Effector memory CD8-positive, alpha-beta T cell (primary cell): ENCODE measurements around the gene APOC1.
A peak's percentile ranks its signal among the peaks of the same experiment; 100 is the strongest.
"Not testable (repeated sequence)": the region's sequence is repeated elsewhere in the genome, so short reads cannot be mapped to it uniquely, and the experiment has no call there.

Experiments
- ATAC-seq: fragments of 150-1000 bp; cut with Tn5 transposase; replicated peaks from 2 replicates; pipeline ENCODE4 v1.10.0; 2021; ENCODE audit warnings: mild to moderate bottlenecking, moderate library complexity
- DNase-seq, 3 experiments: peaks; one replicate each; pipeline ENCODE4 v3.0.0; 2021
- H3K27ac Mint-ChIP-seq, 2 donors: one replicate each; pipeline ENCODE4 v1.8.0; 2022; ENCODE audit warnings: mild to moderate bottlenecking in 2 of 2, mixed read lengths in 2 of 2, moderate library complexity in 2 of 2
- H3K27me3 Mint-ChIP-seq, 2 donors: one replicate each; pipeline ENCODE4 v1.8.0; 2022; ENCODE audit warnings: mixed read lengths in 2 of 2
- H3K36me3 Mint-ChIP-seq: one replicate; pipeline ENCODE4 v1.8.0; 2022; ENCODE audit warnings: mild to moderate bottlenecking, moderate library complexity, mixed read lengths; ENCODE audit not compliant: insufficient read depth
- H3K4me1 Mint-ChIP-seq, 2 donors: one replicate each; pipeline ENCODE4 v1.8.0; 2022; ENCODE audit warnings: low read depth in 2 of 2, mixed read lengths in 2 of 2
- H3K4me3 Mint-ChIP-seq, 2 donors: one replicate each; pipeline ENCODE4 v1.8.0; 2022; ENCODE audit warnings: mild to moderate bottlenecking in 2 of 2, mixed read lengths in 2 of 2, moderate library complexity in 2 of 2
- H3K9me3 Mint-ChIP-seq, 2 donors: one replicate each; pipeline ENCODE4 v1.8.0; 2022; ENCODE audit warnings: mixed read lengths in 2 of 2

The APOC1 gene

GRCh38 chr19:44879309-44880065 is 34.9 kb upstream of the APOC1 start:
- Mint-ChIP-seq H3K36me3 (peaks cover 3% of the 10 kb centered on the region), H3K9me3 (no peaks in the 10 kb centered on the region), H3K27me3 (peaks cover 37 to 41% of the 10 kb centered on the region in 2 donors), H3K4me1 (peaks cover 0 to 11% of the 10 kb centered on the region in 2 donors), H3K27ac (no peak overlapping the region), H3K4me3 (no peak overlapping the region)
- ATAC-seq (no peak), DNase-seq (no peak)

- H3K36me3 Mint-ChIP-seq, result no peaks in the 10 kb centered on the region
- H3K27ac Mint-ChIP-seq, result no peak overlapping the region
- peaks cover 27 to 30% of the 10 kb centered on the region in 2 donors for H3K27me3 Mint-ChIP-seq
- no peaks in the 10 kb centered on the region for H3K9me3 Mint-ChIP-seq
- no peak overlapping the region for H3K4me3 Mint-ChIP-seq
- ATAC-seq (no peak), DNase-seq (no peak)
- H3K4me1 Mint-ChIP-seq, result peaks cover 0 to 5% of the 10 kb centered on the region in 2 donors
Observed at GRCh38 chr19:44882063-44882462, 32.3 kb upstream of the APOC1 start.

- not testable (repeated sequence) for H3K4me1 Mint-ChIP-seq, ATAC-seq, H3K9me3 Mint-ChIP-seq, DNase-seq, H3K36me3 Mint-ChIP-seq, H3K4me3 Mint-ChIP-seq, H3K27ac Mint-ChIP-seq
- peaks cover 27 to 30% of the 10 kb centered on the region in 2 donors for H3K27me3 Mint-ChIP-seq
Observed at GRCh38 chr19:44882619-44883397, 31.6 kb upstream of the APOC1 start.

GRCh38 chr19:44883922-44884321 is 30.5 kb upstream of the APOC1 start:
- Mint-ChIP-seq H3K36me3 (no peaks in the 10 kb centered on the region), H3K27me3 (peaks cover 25 to 27% of the 10 kb centered on the region in 2 donors), H3K27ac (no peak overlapping the region), H3K4me3 (no peak overlapping the region), H3K9me3 (no peaks in the 10 kb centered on the region), H3K4me1 (peaks cover 0 to 2% of the 10 kb centered on the region in 2 donors)
- ATAC-seq (no peak), DNase-seq (no peak)

- DNase-seq (no peak), ATAC-seq (no peak)
- no peak overlapping the region for H3K4me3 Mint-ChIP-seq
- H3K36me3 Mint-ChIP-seq, result no peaks in the 10 kb centered on the region
- peaks cover 0 to 4% of the 10 kb centered on the region in 2 donors for H3K4me1 Mint-ChIP-seq
- H3K9me3 Mint-ChIP-seq, result no peaks in the 10 kb centered on the region
- peaks cover 19 to 25% of the 10 kb centered on the region in 2 donors for H3K27me3 Mint-ChIP-seq
- no peak overlapping the region for H3K27ac Mint-ChIP-seq
Observed at GRCh38 chr19:44884566-44884965, 29.8 kb upstream of the APOC1 start.

GRCh38 chr19:44886141-44886540 is 28.3 kb upstream of the APOC1 start:
- peaks cover 12 to 19% of the 10 kb centered on the region in 2 donors for H3K27me3 Mint-ChIP-seq
- H3K4me1 Mint-ChIP-seq, result peaks cover 5 to 7% of the 10 kb centered on the region in 2 donors
- H3K27ac Mint-ChIP-seq, result peak overlapping the region in 1 of 2 donors; percentile 29
- H3K4me3 Mint-ChIP-seq, result no peak overlapping the region
- H3K9me3 Mint-ChIP-seq, result no peaks in the 10 kb centered on the region
- DNase-seq, result no peak
- no peak for ATAC-seq
- peaks cover 12% of the 10 kb centered on the region for H3K36me3 Mint-ChIP-seq

GRCh38 chr19:44887648-44888047 is 26.8 kb upstream of the APOC1 start:
- peaks cover 15 to 18% of the 10 kb centered on the region in 2 donors for H3K4me1 Mint-ChIP-seq
- H3K36me3 Mint-ChIP-seq, result peaks cover 14% of the 10 kb centered on the region
- no peak for DNase-seq
- H3K4me3 Mint-ChIP-seq, result no peak overlapping the region
- no peaks in the 10 kb centered on the region for H3K9me3 Mint-ChIP-seq
- H3K27ac Mint-ChIP-seq, result no peak overlapping the region
- ATAC-seq, result no peak
- H3K27me3 Mint-ChIP-seq, result peaks cover 0 to 7% of the 10 kb centered on the region in 2 donors

GRCh38 chr19:44888335-44888734 is 26.1 kb upstream of the APOC1 start:
- not testable (repeated sequence) for H3K9me3 Mint-ChIP-seq, ATAC-seq, H3K27me3 Mint-ChIP-seq, H3K4me3 Mint-ChIP-seq, DNase-seq, H3K27ac Mint-ChIP-seq
- Mint-ChIP-seq H3K4me1 (peaks cover 18 to 22% of the 10 kb centered on the region in 2 donors), H3K36me3 (peaks cover 18% of the 10 kb centered on the region)

GRCh38 chr19:44889830-44890365 is 24.5 kb upstream of the APOC1 start:
- peak overlapping the region; percentile 89 to 94 for H3K27ac Mint-ChIP-seq
- H3K9me3 Mint-ChIP-seq, result no peaks in the 10 kb centered on the region
- DNase-seq (no peak), ATAC-seq (no peak)
- peak overlapping the region; percentile 72 to 86 for H3K4me3 Mint-ChIP-seq
- no peaks in the 10 kb centered on the region for H3K27me3 Mint-ChIP-seq
- peaks cover 22 to 26% of the 10 kb centered on the region in 2 donors for H3K4me1 Mint-ChIP-seq
- H3K36me3 Mint-ChIP-seq, result peaks cover 25% of the 10 kb centered on the region

GRCh38 chr19:44890366-44891015 is 23.9 kb upstream of the APOC1 start:
- DNase-seq (peak; percentile 99 to 100 (median 100)), ATAC-seq (peak; percentile 77)
- Mint-ChIP-seq H3K4me1 (peaks cover 24 to 26% of the 10 kb centered on the region in 2 donors), H3K36me3 (peaks cover 25% of the 10 kb centered on the region), H3K27ac (peak overlapping the region; percentile 89 to 94), H3K4me3 (peak overlapping the region; percentile 72 to 86), H3K9me3 (no peaks in the 10 kb centered on the region), H3K27me3 (no peaks in the 10 kb centered on the region)

GRCh38 chr19:44891016-44891882 is 23.2 kb upstream of the APOC1 start, which contains the start of gene TOMM40:
Gene TOMM40, plus strand, starts transcription at chr19:44891254. Its CDS starts 162 bp downstream, at chr19:44891416.
- H3K4me1 Mint-ChIP-seq, result peaks cover 26 to 27% of the 10 kb centered on the region in 2 donors
- H3K36me3 Mint-ChIP-seq, result peaks cover 28% of the 10 kb centered on the region
- ATAC-seq (no peak), DNase-seq (peak in 1 of 3 experiments; percentile 9)
- peak within 1 kb of the TSS; percentile 80 to 86 for H3K4me3 Mint-ChIP-seq
- no peaks in the 10 kb centered on the region for H3K27me3 Mint-ChIP-seq
- H3K9me3 Mint-ChIP-seq, result no peaks in the 10 kb centered on the region
- H3K27ac Mint-ChIP-seq, result peak within 1 kb of the TSS; percentile 89 to 94

- Mint-ChIP-seq H3K4me3 (peak overlapping the region; percentile 78 to 80), H3K36me3 (peaks cover 28% of the 10 kb centered on the region), H3K27me3 (no peaks in the 10 kb centered on the region), H3K4me1 (peaks cover 26 to 28% of the 10 kb centered on the region in 2 donors), H3K9me3 (no peaks in the 10 kb centered on the region), H3K27ac (peak overlapping the region in 1 of 2 donors; percentile 60)
- DNase-seq (no peak), ATAC-seq (no peak)
Observed at GRCh38 chr19:44892932-44893331, 21.5 kb upstream of the APOC1 start.
